H1 (cell line): Measurements from ENCODE around the gene CPNE4. TPM values are rescaled to one million over a fixed set of nuclear protein-coding genes. Genes with fewer than 3 reads are reported as not detected.

Source experiments
- CTCF ChIA-PET: fragments of 300-600 bp; sonication (Branson Sonifier 250); formaldehyde crosslinking; loops from one replicate; lab custom pipeline; 2021; ENCODE audit not compliant: partially characterized antibody; lab: Charles Lee
- POLR2A ChIA-PET: fragments of 300-600 bp; sonication (Branson Sonifier 250); formaldehyde crosslinking; loops from one replicate; lab custom pipeline; 2021; ENCODE audit warnings: inconsistent platforms; ENCODE audit not compliant: partially characterized antibody; lab: Charles Lee
- DNase-seq, 2 experiments: peaks; one replicate each; pipeline versions ENCODE4 v3.0.0 to v3.0.0-alpha.2; 2010 to 2022; ENCODE audit warnings: low spot score in 2 of 2, low read depth in 1 of 2, mixed read lengths in 1 of 2
- FAIRE-seq: peaks from 2 replicates; lab custom pipeline; 2011; peaks lifted over from hg19 to GRCh38; lab: Jason Lieb, UNC
- H2AFZ ChIP-seq: 2 replicates; pipeline ENCODE4 v1.8.1; 2012; ENCODE audit warnings: low read length, inconsistent platforms
- H2AK5ac ChIP-seq: 2 replicates; pipeline ENCODE4 v1.6.1; 2013; ENCODE audit warnings: low read depth, low read length
- H2BK120ac ChIP-seq: replicated peaks from 2 replicates; pipeline ENCODE3; 2013; ENCODE audit warnings: low read depth, low read length, inconsistent platforms
- H2BK12ac ChIP-seq: 2 replicates; pipeline ENCODE4 v1.6.1; 2013; ENCODE audit warnings: low read depth, low read length
- H2BK15ac ChIP-seq: 2 replicates; pipeline ENCODE4 v1.6.1; 2013; ENCODE audit warnings: low read length
- H2BK20ac ChIP-seq: 2 replicates; pipeline ENCODE4 v1.6.1; 2013; ENCODE audit warnings: low read length
- H2BK5ac ChIP-seq: 2 replicates; pipeline ENCODE4 v1.6.1; 2013; ENCODE audit warnings: low read depth, low read length
- H3K14ac ChIP-seq: 2 replicates; pipeline ENCODE4 v1.6.1; 2013; ENCODE audit warnings: inconsistent platforms; ENCODE audit not compliant: insufficient read length
- H3K18ac ChIP-seq: 2 replicates; pipeline ENCODE4 v1.6.1; 2013; ENCODE audit warnings: low read length; ENCODE audit errors: extremely low read depth
- H3K23ac ChIP-seq: 2 replicates; pipeline ENCODE4 v1.6.1; 2013; ENCODE audit warnings: inconsistent platforms; ENCODE audit not compliant: insufficient read length
- H3K23me2 ChIP-seq: 2 replicates; pipeline ENCODE4 v1.6.1; 2013; ENCODE audit warnings: low read depth, low read length
- H3K27ac ChIP-seq: 2 replicates; pipeline ENCODE4 v1.6.1; 2011; ENCODE audit warnings: low read depth, low read length, inconsistent platforms
- H3K27me3 ChIP-seq, 4 experiments: replicated peaks in 1 of 4; 1 replicate in 1 of 4; 2 replicates in 3 of 4; pipeline versions ENCODE4 v1.6.1 to v1.8.1; 2011 to 2013; ENCODE audit warnings: low read length in 3 of 4, mild to moderate bottlenecking in 3 of 4, inconsistent platforms in 2 of 4, mixed read lengths in 2 of 4, moderate library complexity in 1 of 4; ENCODE audit not compliant: control insufficient read depth in 3 of 4, insufficient read depth in 3 of 4; ENCODE audit errors: extremely low read depth in 1 of 4
- H3K36me3 ChIP-seq, 4 experiments: 2 replicates each; pipeline versions ENCODE4 v1.6.1 to v1.8.1; 2011 to 2013; ENCODE audit warnings: mild to moderate bottlenecking in 4 of 4, low read length in 3 of 4, moderate library complexity in 2 of 4, control low read depth in 1 of 4, inconsistent platforms in 1 of 4; ENCODE audit not compliant: insufficient read depth in 4 of 4, control insufficient read depth in 2 of 4
- H3K4ac ChIP-seq: replicated peaks from 2 replicates; pipeline ENCODE3; 2013; ENCODE audit warnings: low read length, low read depth, mixed read lengths, inconsistent platforms; ENCODE audit not compliant: insufficient read length
- H3K4me1 ChIP-seq, 4 experiments: replicated peaks in 1 of 4; 1 replicate in 1 of 4; 2 replicates in 3 of 4; pipeline versions ENCODE4 v1.6.1 to v1.8.1; 2011 to 2013; ENCODE audit warnings: low read length in 3 of 4, inconsistent platforms in 2 of 4, mixed read lengths in 1 of 4; ENCODE audit not compliant: insufficient read depth in 4 of 4, control insufficient read depth in 3 of 4
- H3K4me2 ChIP-seq, 2 experiments: 2 replicates each; pipeline versions ENCODE4 v1.6.1 to v1.8.1; 2011 to 2013; ENCODE audit warnings: low read depth in 2 of 2, low read length in 2 of 2, control low read depth in 1 of 2, inconsistent platforms in 1 of 2, mild to moderate bottlenecking in 1 of 2; ENCODE audit not compliant: insufficient read depth in 1 of 2
- H3K4me3 ChIP-seq, 4 experiments: fragments of 200-600, 300-600 bp in 1 of 4; sonication (generic), shearing (Covaris generic), sonication (Bioruptor Twin) in 1 of 4; 2 replicates each; pipeline versions ENCODE4 v1.5.1 to v1.8.1; 2011 to 2016; ENCODE audit warnings: low read length in 4 of 4, low read depth in 3 of 4, control low read depth in 2 of 4, inconsistent platforms in 2 of 4, mild to moderate bottlenecking in 2 of 4, mixed read lengths in 1 of 4, moderate library complexity in 1 of 4; ENCODE audit not compliant: insufficient read depth in 2 of 4; ENCODE audit errors: extremely low read depth in 1 of 4
- H3K56ac ChIP-seq: replicated peaks from 2 replicates; pipeline ENCODE3; 2013; ENCODE audit warnings: low read depth, mild to moderate bottlenecking, mixed read lengths, low read length, inconsistent platforms; ENCODE audit not compliant: insufficient read length
- H3K79me1 ChIP-seq: 2 replicates; pipeline ENCODE4 v1.6.1; 2013; ENCODE audit warnings: low read depth, low read length, control low read depth
- H3K79me2 ChIP-seq, 2 experiments: 2 replicates each; pipeline versions ENCODE4 v1.6.1 to v1.8.1; 2012 to 2013; ENCODE audit warnings: low read length in 2 of 2, mild to moderate bottlenecking in 2 of 2, inconsistent platforms in 1 of 2; ENCODE audit not compliant: insufficient read depth in 2 of 2, control insufficient read depth in 1 of 2
- H3K9ac ChIP-seq, 4 experiments: replicated peaks in 1 of 4; 1 replicate in 1 of 4; 2 replicates in 3 of 4; pipeline versions ENCODE4 v1.6.1 to v1.8.1; 2011 to 2013; ENCODE audit warnings: low read depth in 3 of 4, low read length in 3 of 4, control low read depth in 2 of 4, mild to moderate bottlenecking in 2 of 4, moderate library complexity in 2 of 4, inconsistent platforms in 1 of 4; ENCODE audit errors: extremely low read depth in 1 of 4
- H3K9me3 ChIP-seq, 2 experiments: 2 replicates each; pipeline versions ENCODE4 v1.6.1 to v1.8.1; 2012 to 2013; ENCODE audit warnings: mild to moderate bottlenecking in 2 of 2, moderate library complexity in 2 of 2, control low read depth in 1 of 2, inconsistent platforms in 1 of 2, low read depth in 1 of 2, low read length in 1 of 2, mixed read lengths in 1 of 2; ENCODE audit not compliant: insufficient read depth in 2 of 2
- H4K20me1 ChIP-seq, 2 experiments: replicated peaks in 1 of 2; 2 replicates each; pipeline versions ENCODE3 to v1.8.1; 2011 to 2013; ENCODE audit warnings: inconsistent platforms in 2 of 2, low read length in 2 of 2, mild to moderate bottlenecking in 1 of 2; ENCODE audit not compliant: insufficient read depth in 2 of 2, control insufficient read depth in 1 of 2
- H4K5ac ChIP-seq: 2 replicates; pipeline ENCODE4 v1.6.1; 2013; ENCODE audit warnings: low read length, low read depth, mixed read lengths, inconsistent platforms; ENCODE audit not compliant: insufficient read length
- H4K8ac ChIP-seq: 2 replicates; pipeline ENCODE4 v1.8.0; 2013; ENCODE audit warnings: mild to moderate bottlenecking, moderate library complexity, low read length, inconsistent platforms; ENCODE audit not compliant: insufficient read depth; ENCODE audit errors: extremely low read depth
- H4K91ac ChIP-seq: replicated peaks from 2 replicates; pipeline ENCODE3; 2013; ENCODE audit warnings: low read length, mixed read lengths, inconsistent platforms; ENCODE audit not compliant: insufficient read length
- BCL11A ChIP-seq, 2 experiments: IDR thresholded peaks; one replicate each; pipeline ENCODE4 v1.6.1; 2011; ENCODE audit warnings: low read depth in 2 of 2, low read length in 2 of 2, mild to moderate bottlenecking in 2 of 2
- FOSL1 ChIP-seq: IDR thresholded peaks from 2 replicates; pipeline ENCODE4 v1.6.1; 2011; ENCODE audit warnings: mild to moderate bottlenecking, low read depth, low read length, moderate library complexity; ENCODE audit not compliant: insufficient read depth
- GTF2F1 ChIP-seq: IDR thresholded peaks from 2 replicates; pipeline ENCODE4 v1.6.1; 2012; ENCODE audit warnings: low read depth, low read length, improper control_type of control experiment, borderline replicate concordance
- JUND ChIP-seq: IDR thresholded peaks from 2 replicates; pipeline ENCODE4 v1.6.1; 2011; ENCODE audit warnings: mild to moderate bottlenecking, improper control_type of control experiment, low read length
- PHF8 ChIP-seq: fragments of 200-600 bp; sonication (generic); conservative IDR thresholded peaks from 2 replicates; pipeline ENCODE4 v1.7.1; 2012; ENCODE audit warnings: low read depth, mild to moderate bottlenecking, inconsistent platforms, low read length, moderate library complexity
- POLR2AphosphoS5 ChIP-seq: IDR thresholded peaks from 2 replicates; pipeline ENCODE4 v1.6.1; 2011; ENCODE audit warnings: low read depth, low read length
- POU5F1 ChIP-seq: IDR thresholded peaks from 2 replicates; pipeline ENCODE4 v1.6.1; 2011; ENCODE audit warnings: low read depth, mild to moderate bottlenecking, low read length, moderate library complexity
- RNF2 ChIP-seq: fragments of 200-900, 300-1000 bp; sonication (generic); IDR thresholded peaks from 2 replicates; pipeline ENCODE4 v1.7.1; 2016; ENCODE audit warnings: borderline replicate concordance, low read depth, mild to moderate bottlenecking, antibody characterized with exemption, low read length; ENCODE audit not compliant: poor library complexity, severe bottlenecking; ENCODE audit errors: missing control alignments
- SIN3A ChIP-seq, 2 experiments: IDR thresholded peaks in 1 of 2; conservative IDR thresholded peaks in 1 of 2; 2 replicates each; pipeline ENCODE4 v1.6.1; 2011 to 2012; ENCODE audit warnings: low read length in 2 of 2, improper control_type of control experiment in 1 of 2, low read depth in 1 of 2, mild to moderate bottlenecking in 1 of 2
- SP2 ChIP-seq: IDR thresholded peaks from 2 replicates; pipeline ENCODE4 v1.6.1; 2012; ENCODE audit warnings: mild to moderate bottlenecking, low read length, inconsistent platforms
- SP4 ChIP-seq: IDR thresholded peaks from 2 replicates; pipeline ENCODE4 v1.6.1; 2012; ENCODE audit warnings: low read length, inconsistent platforms
- SRF ChIP-seq: IDR thresholded peaks from 2 replicates; pipeline ENCODE4 v1.6.1; 2011; ENCODE audit warnings: mild to moderate bottlenecking, low read depth, low read length, moderate library complexity
- TAF1 ChIP-seq: IDR thresholded peaks from 2 replicates; pipeline ENCODE4 v1.6.1; 2011; ENCODE audit warnings: mild to moderate bottlenecking, low read depth, low read length
- ZNF274 ChIP-seq: IDR thresholded peaks from 2 replicates; pipeline ENCODE4 v1.7.0; 2012; ENCODE audit warnings: low read length, borderline replicate concordance; ENCODE audit errors: extremely low read depth
- polyA plus RNA-seq, 7 experiments: library from polyadenylated mRNA; depleted of rRNA in 3 of 7; stranded (reverse) in 5 of 7; unstranded in 2 of 7; fragments of >200 nt in 5 of 7; fragments of 200-250 nt in 2 of 7; gene quantifications; 1 replicate in 5 of 7; 2 replicates in 1 of 7; 4 replicates in 1 of 7; pipeline versions ENCODE4 v1.2.1 to v1.2.3, GENCODE V29; 2011 to 2013; ENCODE audit warnings: missing spikeins in 2 of 7, mixed read lengths in 2 of 7
- total RNA-seq: library from RNA; stranded (reverse); fragmentation: NEBNext Ultra II Directional; extraction: Animal tissue kit (Norgen Biotek cat#: 25700); gene quantifications from 2 replicates; pipeline ENCODE4 v1.2.1, GENCODE V29; 2021
- TF ChIP-seq, protein P1 (sequence below): IDR thresholded peaks from 2 replicates; pipeline ENCODE4 v1.6.1; 2011; ENCODE audit warnings: low read length, improper control_type of control experiment

CPNE4 gene
- total and polyA plus RNA-seq, 2 of the 8 experiments (the other 6 are each of a cell fraction or from before 2014, with no cell fraction given): 0.82 to 3.8 TPM

DNA sequence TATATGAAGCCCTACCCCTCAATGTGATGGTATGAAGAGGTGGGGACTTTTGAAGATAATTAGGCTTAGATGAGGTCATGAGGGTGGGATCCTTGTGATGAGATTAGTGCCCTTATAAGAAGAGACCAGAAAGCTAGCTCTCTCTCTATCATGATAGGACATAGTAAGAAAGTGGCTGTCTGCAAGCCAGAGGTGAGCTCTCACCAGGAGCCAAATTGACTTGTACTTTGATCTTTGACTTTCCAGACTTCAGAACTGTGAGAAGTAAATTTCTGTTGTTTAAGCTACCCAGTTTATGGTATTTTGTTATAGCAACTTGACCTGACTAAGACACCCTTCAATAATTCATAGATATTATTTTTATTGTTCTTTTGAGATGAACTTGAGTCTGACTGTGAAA lies 502.2 kb downstream of the CPNE4 start:
- Histone ChIP-seq H3K27ac (no peak overlapping the region), H2AK5ac (no peak overlapping the region), H3K14ac (no peak overlapping the region), H3K4me1 (peaks cover 0 to 5% (median 3%) of the 10 kb centered on the region in 4 experiments; a peak in 3 of 7 replicates), H3K9me3 (no peaks in the 10 kb centered on the region), H3K56ac (no peak overlapping the region), H2AFZ (no peak overlapping the region), H3K23me2 (no peaks in the 10 kb centered on the region), H3K9ac (no peak overlapping the region), H3K4me3 (no peak overlapping the region), H3K36me3 (no peaks in the 10 kb centered on the region), H4K5ac (no peak overlapping the region), H3K27me3 (no peaks in the 10 kb centered on the region), H2BK12ac (no peak overlapping the region), H2BK5ac (no peak overlapping the region), H2BK15ac (no peak overlapping the region), H4K8ac (no peak overlapping the region), H3K79me2 (no peaks in the 10 kb centered on the region), H4K91ac (no peak overlapping the region), H3K79me1 (no peaks in the 10 kb centered on the region), H3K4ac (no peak overlapping the region), H3K4me2 (no peak overlapping the region), H3K18ac (no peak overlapping the region), H3K23ac (no peak overlapping the region), H2BK120ac (no peak overlapping the region), H2BK20ac (no peak overlapping the region), H4K20me1 (no peaks in the 10 kb centered on the region)
- no peak for DNase-seq
- ChIA-PET CTCF (interaction anchor here (0.6 to 1.3 kb wide), 5 partner anchors 10 to 923 kb away, joined by 3 to 6 read pairs (median 3); partner anchors contain the start of gene CPNE4), POLR2A (no interaction called here)
- FAIRE-seq: no peak
- TF ChIP-seq POLR2AphosphoS5: no peak
- TF ChIP-seq SP4: no peak
- no peak for TF ChIP-seq BCL11A (IDR thresholded peaks at IDR 0.05; ENCODE audit: low read depth in 2 of 2, low read length in 2 of 2)
- TF ChIP-seq JUND: no peak
- TF ChIP-seq POU5F1: no peak
- TF ChIP-seq PHF8: no peak
- no peak for TF ChIP-seq SRF
- TF ChIP-seq GTF2F1: no peak
- TF ChIP-seq RNF2: no peak
- no peak for TF ChIP-seq SP2
- TF ChIP-seq FOSL1: no peak
- TF ChIP-seq TAF1: no peak
- no peak for TF ChIP-seq ZNF274
- no peak for TF ChIP-seq SIN3A (conservative IDR thresholded peaks at IDR 0.05 in 1 of 2, IDR thresholded peaks at IDR 0.05 in 1 of 2; ENCODE audit: low read depth in 1 of 2, low read length in 2 of 2)
- TF ChIP-seq, protein P1, sequence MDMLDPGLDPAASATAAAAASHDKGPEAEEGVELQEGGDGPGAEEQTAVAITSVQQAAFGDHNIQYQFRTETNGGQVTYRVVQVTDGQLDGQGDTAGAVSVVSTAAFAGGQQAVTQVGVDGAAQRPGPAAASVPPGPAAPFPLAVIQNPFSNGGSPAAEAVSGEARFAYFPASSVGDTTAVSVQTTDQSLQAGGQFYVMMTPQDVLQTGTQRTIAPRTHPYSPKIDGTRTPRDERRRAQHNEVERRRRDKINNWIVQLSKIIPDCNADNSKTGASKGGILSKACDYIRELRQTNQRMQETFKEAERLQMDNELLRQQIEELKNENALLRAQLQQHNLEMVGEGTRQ: no peak
